Measurements from ENCODE around the gene ADIRF.
"Not testable (repeated sequence)": the region's sequence is repeated elsewhere in the genome, so short reads cannot be mapped to it uniquely, and the experiment has no call there.

Gene ADIRF

GRCh38 chr10:86960863-86961434 is 7.3 kb upstream of the ADIRF start:
- no peak for DNase-seq (ENCODE audit: low read depth)

GRCh38 chr10:86961481-86962091 is 6.7 kb upstream of the ADIRF start:
- DNase-seq (ENCODE audit: low read depth), result no peak

GRCh38 chr10:86962136-86962980 is 5.9 kb upstream of the ADIRF start:
- DNase-seq (ENCODE audit: low read depth), result no peak

GRCh38 chr10:86962981-86963310 is 5.3 kb upstream of the ADIRF start:
- no peak for DNase-seq (ENCODE audit: low read depth)

- no peak for DNase-seq (ENCODE audit: low read depth)
Measured at GRCh38 chr10:86963341-86963919, 4.9 kb upstream of the ADIRF start.

- DNase-seq (ENCODE audit: low read depth), result no peak
Measured at GRCh38 chr10:86964061-86964846, 4.0 kb upstream of the ADIRF start.

GRCh38 chr10:86964847-86965190 is 3.5 kb upstream of the ADIRF start:
- no peak for DNase-seq (ENCODE audit: low read depth)

GRCh38 chr10:86965986-86966654 is 2.2 kb upstream of the ADIRF start:
- DNase-seq (ENCODE audit: low read depth), result no peak

- DNase-seq (ENCODE audit: low read depth), result no peak
Measured at GRCh38 chr10:86967481-86967941, 771 bp upstream of the ADIRF start.

GRCh38 chr10:86968994-86969355 is 693 bp downstream of the ADIRF start:
- DNase-seq (ENCODE audit: low read depth), result no peak

- DNase-seq (ENCODE audit: low read depth), result no peak
Measured at GRCh38 chr10:86969421-86970041, 1.2 kb downstream of the ADIRF start.

GRCh38 chr10:86970162-86970981 is 2.1 kb downstream of the ADIRF start:
- DNase-seq (ENCODE audit: low read depth), result peak; percentile 67

GRCh38 chr10:86970982-86971231 is 2.6 kb downstream of the ADIRF start:
- DNase-seq (ENCODE audit: low read depth), result no peak

- DNase-seq (ENCODE audit: low read depth), result peak; percentile 85
Measured at GRCh38 chr10:86971232-86971991, 3.1 kb downstream of the ADIRF start.

- DNase-seq (ENCODE audit: low read depth), result no peak
Measured at GRCh38 chr10:86972613-86973380, 4.5 kb downstream of the ADIRF start.

- no peak for DNase-seq (ENCODE audit: low read depth)
Measured at GRCh38 chr10:86974484-86974883, 6.2 kb downstream of the ADIRF start.

- no peak for DNase-seq (ENCODE audit: low read depth)
Measured at GRCh38 chr10:86976362-86977056, 8.2 kb downstream of the ADIRF start.

- DNase-seq (ENCODE audit: low read depth), result not testable (repeated sequence)
Measured at GRCh38 chr10:86978457-86978856, 10.2 kb downstream of the ADIRF start.

Data from GM04504 (cell line).